HFF-Myc (cell line): ENCODE measurements around the gene RABL6.
"Not testable (repeated sequence)": the region's sequence is repeated elsewhere in the genome, so short reads cannot be mapped to it uniquely, and the experiment has no call there.

Experiments
- DNase-seq: peaks from one replicate; pipeline ENCODE4 v3.0.0-alpha.2; 2011; ENCODE audit warnings: low read depth; ENCODE audit errors: extremely low read depth
- H3K4me3 ChIP-seq: replicated peaks from 2 replicates; pipeline ENCODE4 v1.5.1; 2011; ENCODE audit warnings: low read depth, mild to moderate bottlenecking, control low read depth, low read length
- TF ChIP-seq, protein P1 (sequence below): IDR thresholded peaks from 2 replicates; pipeline ENCODE4 v1.5.1; 2012; ENCODE audit warnings: mild to moderate bottlenecking, low read depth, low read length, control low read depth; ENCODE audit errors: missing control alignments

The RABL6 gene

GRCh38 chr9:136766410-136767120 is 41.2 kb upstream of the RABL6 start:
- not testable (repeated sequence) for H3K4me3 ChIP-seq, DNase-seq
- TF ChIP-seq, protein P1, sequence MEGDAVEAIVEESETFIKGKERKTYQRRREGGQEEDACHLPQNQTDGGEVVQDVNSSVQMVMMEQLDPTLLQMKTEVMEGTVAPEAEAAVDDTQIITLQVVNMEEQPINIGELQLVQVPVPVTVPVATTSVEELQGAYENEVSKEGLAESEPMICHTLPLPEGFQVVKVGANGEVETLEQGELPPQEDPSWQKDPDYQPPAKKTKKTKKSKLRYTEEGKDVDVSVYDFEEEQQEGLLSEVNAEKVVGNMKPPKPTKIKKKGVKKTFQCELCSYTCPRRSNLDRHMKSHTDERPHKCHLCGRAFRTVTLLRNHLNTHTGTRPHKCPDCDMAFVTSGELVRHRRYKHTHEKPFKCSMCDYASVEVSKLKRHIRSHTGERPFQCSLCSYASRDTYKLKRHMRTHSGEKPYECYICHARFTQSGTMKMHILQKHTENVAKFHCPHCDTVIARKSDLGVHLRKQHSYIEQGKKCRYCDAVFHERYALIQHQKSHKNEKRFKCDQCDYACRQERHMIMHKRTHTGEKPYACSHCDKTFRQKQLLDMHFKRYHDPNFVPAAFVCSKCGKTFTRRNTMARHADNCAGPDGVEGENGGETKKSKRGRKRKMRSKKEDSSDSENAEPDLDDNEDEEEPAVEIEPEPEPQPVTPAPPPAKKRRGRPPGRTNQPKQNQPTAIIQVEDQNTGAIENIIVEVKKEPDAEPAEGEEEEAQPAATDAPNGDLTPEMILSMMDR, result peak; percentile 34

DNA sequence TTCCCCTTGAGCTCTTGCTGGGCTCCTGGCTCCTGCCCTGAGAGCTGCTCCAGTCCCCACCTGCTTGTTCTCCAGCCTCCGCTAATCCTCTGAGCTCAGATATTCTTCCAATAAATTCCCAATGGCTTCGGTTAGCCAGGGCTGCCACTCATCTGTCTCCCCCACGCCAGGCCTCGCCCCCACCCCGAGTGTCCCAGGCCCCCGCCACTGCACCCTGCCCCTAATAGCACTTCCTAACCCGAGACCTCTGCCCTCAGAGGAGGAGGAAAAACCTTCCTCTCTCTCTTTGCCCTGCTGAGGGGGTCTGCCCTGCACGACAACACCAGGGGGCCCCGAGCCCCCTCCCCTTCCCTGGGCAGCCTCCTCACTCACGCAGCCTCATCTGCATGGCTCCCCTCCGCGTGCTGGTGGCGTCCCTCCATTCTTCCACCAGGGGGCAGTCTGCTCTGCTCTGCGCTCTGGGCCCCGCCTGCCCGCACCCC is 38.0 kb upstream of the RABL6 start:
- H3K4me3 ChIP-seq, result no peak overlapping the region
- DNase-seq, result no peak
- TF ChIP-seq, protein P1, result peak; percentile 46

DNA sequence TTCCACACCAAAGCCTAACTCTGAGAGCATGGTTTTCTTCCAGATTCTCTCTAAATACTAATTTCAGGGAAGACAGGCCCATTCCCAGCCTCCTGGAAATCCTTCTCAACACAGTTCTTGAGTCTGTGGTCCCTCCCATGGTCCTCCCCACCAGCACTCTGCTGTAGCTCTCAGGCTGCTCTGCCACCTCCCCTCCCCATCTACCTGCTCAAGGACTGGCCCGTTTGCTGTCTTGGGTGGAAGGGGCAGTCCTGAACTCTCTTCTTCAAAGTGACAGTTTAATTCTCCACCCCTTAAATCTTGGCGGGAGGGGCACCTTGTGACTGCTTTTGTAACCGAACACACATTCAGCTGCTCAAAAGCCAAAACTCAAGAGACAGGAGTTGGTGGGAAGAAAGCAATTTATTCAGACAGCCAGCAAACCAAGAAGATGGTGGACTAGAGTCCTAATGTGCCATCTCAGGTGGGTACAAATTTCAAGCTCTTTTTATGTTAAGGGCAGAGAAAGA is 35.8 kb upstream of the RABL6 start:
- no peak overlapping the region for H3K4me3 ChIP-seq
- DNase-seq, result no peak
- TF ChIP-seq, protein P1, result no peak

DNA sequence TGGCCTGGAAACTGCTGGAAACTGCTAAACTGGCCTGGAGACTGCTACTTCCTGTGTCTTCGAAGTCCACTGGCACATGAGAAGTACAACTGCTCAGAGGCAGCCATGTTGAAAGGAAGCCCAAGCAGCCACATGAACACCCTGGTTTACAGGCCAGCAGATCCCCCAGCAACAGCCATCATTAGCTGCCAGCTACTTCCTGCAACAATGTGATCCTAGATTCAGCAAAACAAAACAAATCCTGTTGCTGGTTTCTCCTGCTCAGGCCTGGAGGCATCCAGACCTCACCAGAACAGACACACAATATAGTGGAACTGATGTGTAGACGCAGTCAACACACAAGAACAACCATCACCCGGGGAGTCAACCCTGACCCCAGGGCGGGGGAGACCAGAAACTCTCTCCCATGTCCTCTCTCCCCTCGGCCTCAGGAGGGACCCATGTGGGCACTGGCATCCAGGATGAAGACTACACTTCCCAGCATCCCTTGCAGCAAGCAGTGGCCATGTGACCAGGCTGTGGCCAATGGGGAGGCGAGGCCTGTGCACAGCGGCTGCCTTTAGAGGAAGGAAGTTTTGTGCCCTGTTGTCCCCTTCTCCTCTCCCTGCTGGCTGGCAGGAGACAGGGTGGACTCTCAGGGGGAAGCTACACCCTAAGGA is 34.2 kb upstream of the RABL6 start:
- TF ChIP-seq, protein P1, result no peak
- DNase-seq, result no peak
- H3K4me3 ChIP-seq, result no peak overlapping the region

- no peak overlapping the region for H3K4me3 ChIP-seq
- TF ChIP-seq, protein P1, result no peak
- no peak for DNase-seq
Measured at GRCh38 chr9:136774416-136775045, 33.2 kb upstream of the RABL6 start.

- H3K4me3 ChIP-seq, result no peak overlapping the region
- DNase-seq, result no peak
- TF ChIP-seq, protein P1, result no peak
Measured at GRCh38 chr9:136775191-136775590, 32.6 kb upstream of the RABL6 start.
